Coronary artery (tissue), 2 donors: Measurements from ENCODE around the gene LRP10.
A peak's percentile ranks its signal among the peaks of the same experiment; 100 is the strongest.

Experiments used
- DNase-seq: peaks from one replicate; pipeline ENCODE4 v3.0.0-alpha.2; 2017; ENCODE audit warnings: low spot score
- H3K27ac ChIP-seq, 2 donors: fragments of 200-600 bp; sonication (generic); one replicate each; pipeline ENCODE4 v1.5.1; 2016 to 2019
- H3K4me3 ChIP-seq: fragments of 200-600 bp; sonication (generic); 2 replicates; pipeline ENCODE4 v1.5.1; 2016; ENCODE audit warnings: mild to moderate bottlenecking, moderate library complexity
- CTCF ChIP-seq: fragments of 200-600 bp; sonication (generic); IDR thresholded peaks from one replicate; pipeline ENCODE4 v1.5.1; 2019; ENCODE audit warnings: antibody characterized with exemption

The LRP10 gene

DNA sequence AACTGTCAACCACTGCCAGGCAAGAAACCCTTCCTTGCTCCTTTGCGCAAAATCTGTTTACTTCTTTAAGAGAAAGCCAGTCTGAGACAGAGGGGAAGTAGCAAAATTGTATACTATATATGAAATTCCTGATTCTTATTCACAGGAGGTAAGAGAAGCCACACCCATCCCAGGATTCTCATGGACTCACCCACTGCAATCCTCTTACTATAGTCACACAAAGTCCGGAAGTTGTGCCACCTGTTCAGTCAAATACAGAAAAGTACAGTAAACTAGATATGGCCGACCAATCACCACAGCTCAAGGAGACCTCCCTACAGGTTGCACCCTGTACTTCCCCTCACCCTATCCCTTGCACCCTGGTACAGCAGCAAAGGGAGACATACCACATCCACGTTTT, 54.8 kb downstream of the LRP10 start:
- no peak for DNase-seq
- TF ChIP-seq CTCF, result no peak
- no peak overlapping the region for H3K27ac ChIP-seq
- H3K4me3 ChIP-seq, result no peak overlapping the region

DNA sequence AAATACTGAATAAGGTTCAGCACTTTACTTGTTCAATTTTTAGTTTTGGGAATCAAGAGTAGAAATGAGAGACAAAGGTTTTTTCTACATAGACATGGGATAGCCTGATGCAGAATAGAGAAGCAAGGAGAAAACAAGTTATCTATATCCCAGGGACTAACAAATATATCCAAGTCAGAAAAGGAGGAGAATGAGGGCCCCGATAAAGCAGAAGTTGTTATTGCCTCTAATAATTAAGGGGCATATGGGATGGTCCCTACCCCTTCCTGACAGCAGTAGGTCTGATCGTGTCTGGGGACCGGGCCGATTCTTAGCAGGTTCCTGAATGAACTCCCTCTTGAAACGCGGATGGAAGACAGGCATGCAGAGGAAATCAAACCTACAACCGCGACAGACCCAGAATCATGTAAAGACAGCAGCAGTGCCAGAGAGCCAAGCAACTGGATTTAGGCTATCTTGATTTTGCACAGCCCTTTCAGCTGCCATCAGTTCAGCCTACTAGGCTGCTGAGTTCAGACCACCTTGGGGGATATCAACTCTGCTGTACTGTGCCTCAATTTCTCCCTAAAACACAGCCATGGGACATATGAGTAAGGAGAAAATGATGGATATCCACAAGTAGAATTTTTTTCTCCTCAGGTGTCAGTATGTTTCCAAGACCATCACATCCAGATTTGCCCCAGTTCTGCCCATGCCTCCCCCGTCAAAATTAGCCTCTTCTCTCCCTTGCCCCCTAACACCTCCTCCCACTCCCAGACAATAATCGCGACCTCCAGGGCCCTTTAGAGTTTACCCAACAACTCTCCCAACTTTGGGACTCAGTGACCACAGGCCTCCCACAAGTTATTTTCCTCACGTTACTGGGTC, 56.9 kb downstream of the LRP10 start:
- peak overlapping the region; percentile 84 to 96 for H3K27ac ChIP-seq
- TF ChIP-seq CTCF, result no peak
- no peak for DNase-seq
- H3K4me3 ChIP-seq, result peak overlapping the region; percentile 97

DNA sequence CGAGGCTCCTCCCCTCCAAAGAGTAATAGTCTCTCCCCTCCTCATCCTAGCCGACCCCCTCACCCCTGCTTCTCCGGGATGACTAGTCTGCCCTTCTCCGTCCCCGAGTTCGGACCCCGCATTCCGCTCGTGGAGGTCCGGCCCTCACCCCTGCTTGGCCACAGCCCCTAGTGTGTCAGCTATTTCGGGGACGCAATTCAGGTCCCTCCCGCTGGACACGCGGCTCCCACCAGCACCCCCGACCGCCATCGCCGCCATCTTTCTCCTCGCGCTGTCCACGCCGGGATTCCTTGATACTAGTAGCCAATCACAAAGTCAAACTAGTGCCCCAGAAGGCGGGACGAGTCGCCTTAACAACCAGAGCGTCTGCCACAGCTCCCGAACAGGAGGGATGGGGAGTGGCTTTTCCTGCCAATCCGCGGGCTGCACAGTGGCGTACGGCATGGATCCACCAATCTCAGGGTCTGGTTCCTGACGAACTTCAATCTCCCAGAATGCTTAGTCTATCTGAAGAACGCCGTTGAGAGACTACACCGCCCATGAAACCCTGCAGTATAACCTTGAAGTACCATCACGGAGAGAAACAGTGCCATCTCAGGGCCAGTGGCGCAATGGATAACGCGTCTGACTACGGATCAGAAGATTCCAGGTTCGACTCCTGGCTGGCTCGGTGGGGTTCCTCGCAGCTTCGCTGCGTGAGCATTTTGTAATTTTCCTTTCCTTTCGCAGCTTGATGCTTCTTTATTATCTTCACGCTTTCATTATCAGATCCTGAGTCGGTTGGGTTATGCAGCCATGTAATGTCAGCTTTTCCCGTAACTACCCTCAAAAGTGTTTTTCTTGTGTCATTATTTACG, 57.8 kb downstream of the LRP10 start, which contains the start of gene PRMT5:
Gene PRMT5, minus strand, starts transcription at position 273 of the 857 bp plus-strand sequence. Its CDS starts 15 bp downstream, at position 258.
- peak within 1 kb of the TSS; percentile 97 for H3K4me3 ChIP-seq
- peak; percentile 100 for DNase-seq
- peak within 1 kb of the TSS; percentile 84 to 96 for H3K27ac ChIP-seq
- no peak for TF ChIP-seq CTCF

- no peak for TF ChIP-seq CTCF
- Histone ChIP-seq H3K27ac (peak overlapping the region; percentile 83 to 84), H3K4me3 (peak overlapping the region; percentile 97)
Measured at GRCh38 chr14:22929961-22930364, 58.4 kb downstream of the LRP10 start.

More at GRCh38 chr14:22929961-22930364, 58.4 kb downstream of the LRP10 start:
- no peak for DNase-seq
